Stimulated activated CD4-positive, alpha-beta T cell treated with anti-CD3 and anti-CD28 coated beads, Interleukin-15, amount 100 ng/mL, for 1 hour (primary cell): Measurements from ENCODE around the gene SNX9.
"Not testable (repeated sequence)": the region's sequence is repeated elsewhere in the genome, so short reads cannot be mapped to it uniquely, and the experiment has no call there.

Experiments
- DNase-seq, 2 donors: peaks; one replicate each; pipeline ENCODE4 v3.0.0-alpha.2; 2020; ENCODE audit warnings: low read depth in 1 of 2, low spot score in 1 of 2

Gene SNX9

DNA sequence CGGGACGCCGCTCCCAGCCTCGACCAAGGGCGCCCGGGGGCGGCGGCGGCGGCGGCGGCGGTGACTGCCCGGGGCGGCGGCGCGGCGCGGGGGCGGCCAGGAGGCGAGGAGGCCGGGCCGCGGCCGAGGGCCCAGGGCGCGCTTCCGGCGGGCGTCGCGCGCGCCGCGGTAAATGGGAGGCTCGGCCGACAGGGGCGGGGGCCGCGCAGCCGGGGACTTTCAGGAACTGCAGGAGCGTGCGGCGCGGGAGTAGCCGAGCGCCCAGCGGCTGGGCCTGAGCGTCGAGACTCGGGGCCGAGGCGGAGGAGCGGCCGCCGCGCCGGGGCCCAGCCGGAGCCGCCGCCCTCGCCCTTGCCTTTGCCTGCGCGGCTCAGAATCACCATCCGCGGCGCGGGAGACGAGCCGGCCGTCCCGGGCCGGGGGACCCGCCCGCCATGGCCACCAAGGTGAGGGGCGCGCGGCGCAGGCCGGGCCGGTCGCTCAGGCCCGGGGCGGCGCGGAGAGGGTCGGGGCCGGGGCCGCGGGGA, at the start of gene SNX9:
TSS of gene SNX9 (plus strand) at position 246 of the 527 bp plus-strand sequence. CDS start at position 435, 189 bp downstream.
- peak; percentile 40 to 59 for DNase-seq

DNA sequence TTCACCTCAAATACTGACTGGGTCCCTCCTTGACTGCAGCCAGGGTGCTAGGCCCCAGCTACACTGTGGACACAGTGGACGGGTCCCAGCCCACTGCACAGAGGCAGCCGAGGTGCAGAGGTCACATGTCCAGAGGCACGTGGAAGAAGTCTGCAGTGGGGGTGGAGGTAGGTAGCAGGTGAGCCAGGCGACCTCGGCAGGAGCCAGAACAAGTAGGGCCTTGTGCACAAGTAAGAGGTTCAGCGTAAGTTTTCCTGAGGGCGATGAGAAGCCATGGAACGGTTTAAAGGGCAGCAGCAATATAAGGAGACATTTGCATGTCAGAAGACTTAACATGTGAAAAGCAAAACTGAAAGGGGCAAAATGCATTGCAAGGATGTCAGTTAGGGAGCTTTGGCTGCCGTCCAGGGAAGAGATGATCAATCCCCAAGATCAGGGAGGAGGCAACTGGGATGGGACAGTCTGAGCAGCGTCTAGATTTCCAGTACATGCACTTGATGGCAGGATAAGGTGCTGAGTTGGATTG, 49.7 kb upstream of the SNX9 start:
- DNase-seq, result no peak

DNA sequence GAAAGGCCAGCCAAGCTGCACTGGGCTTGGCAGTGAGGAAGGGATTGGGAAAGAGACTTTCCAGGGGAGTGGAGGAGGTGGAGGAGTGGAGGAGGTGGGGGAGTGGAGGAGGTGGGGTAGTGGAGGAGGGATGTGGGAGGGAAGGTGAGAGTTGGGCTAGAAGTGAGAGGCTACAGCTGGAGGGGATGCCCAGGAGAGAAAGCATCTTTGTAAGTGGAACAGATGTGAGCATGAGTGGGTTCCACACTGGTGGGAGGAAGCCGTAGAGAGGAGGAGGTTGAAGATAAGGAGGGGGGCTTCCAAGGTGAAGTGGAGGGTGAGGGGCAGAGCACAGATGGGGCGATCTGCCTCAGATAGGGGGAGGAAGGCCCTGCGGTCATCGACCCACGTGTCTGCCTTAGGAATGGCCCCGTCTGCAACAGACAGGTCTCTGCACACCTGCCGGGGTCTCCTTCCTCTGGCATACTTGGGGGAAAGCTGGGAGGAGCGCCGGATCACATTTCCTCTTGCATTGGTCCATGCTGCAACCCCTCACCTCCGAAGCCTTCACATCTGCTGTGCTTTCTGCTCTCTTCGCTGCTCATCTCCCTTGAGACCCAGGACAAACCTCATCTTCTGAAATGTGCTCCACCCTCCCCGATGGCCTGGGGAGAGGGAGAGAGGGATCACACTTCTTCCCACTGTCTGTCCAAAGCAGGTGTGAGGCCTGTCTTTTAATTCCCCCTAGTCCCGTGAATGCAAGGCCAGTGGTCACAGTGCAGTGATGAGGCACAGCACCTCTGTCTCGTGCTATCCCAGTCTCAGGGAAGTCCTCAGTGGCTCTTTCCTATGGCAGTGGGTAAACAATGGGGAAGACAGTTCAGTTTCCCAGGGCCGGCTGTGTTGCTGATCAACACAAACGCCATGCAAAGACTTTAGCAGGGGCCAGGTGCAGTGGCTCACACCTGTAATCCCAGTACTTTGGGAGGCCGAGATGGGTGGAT, 48.6 kb upstream of the SNX9 start:
- no peak for DNase-seq

DNA sequence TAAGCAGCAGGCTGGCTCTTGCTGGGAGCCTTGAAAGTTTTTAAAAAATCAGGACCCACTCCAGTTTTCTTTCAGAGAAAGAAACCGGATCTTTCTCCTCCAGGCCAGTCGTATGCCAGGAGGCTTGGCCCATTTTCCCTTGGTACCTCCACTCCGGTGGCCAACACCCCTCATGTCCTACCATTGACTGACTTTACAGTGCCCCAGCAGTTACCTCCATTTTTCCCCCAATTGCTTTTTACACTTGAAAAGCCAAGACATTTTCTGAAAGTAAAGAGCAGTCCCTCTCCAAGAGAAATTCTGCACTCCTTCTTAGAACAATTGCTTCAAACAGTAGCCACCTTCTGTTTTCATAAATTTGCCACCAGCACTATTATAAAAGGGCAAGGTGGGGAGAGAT, 47.7 kb upstream of the SNX9 start:
- DNase-seq, result no peak

DNA sequence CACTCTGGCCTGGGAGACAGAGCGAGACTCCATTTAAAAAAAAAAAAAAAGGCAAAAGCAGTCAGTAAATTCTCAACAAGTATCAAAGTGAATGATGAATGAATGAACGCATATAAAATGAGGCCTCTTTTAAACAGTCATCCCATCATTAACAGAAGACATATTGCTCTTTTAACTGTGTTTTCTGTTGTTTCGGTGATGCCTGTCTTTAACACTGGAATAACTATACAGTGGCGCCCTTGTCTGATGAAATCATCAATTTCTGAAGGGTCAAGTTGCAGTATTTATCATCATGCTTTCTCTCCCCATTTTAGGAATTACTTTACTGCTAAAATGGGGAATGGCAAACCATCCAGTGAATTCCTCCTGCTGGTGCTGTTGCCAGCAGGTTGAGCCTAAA, 45.7 kb upstream of the SNX9 start:
- DNase-seq, result no peak

DNA sequence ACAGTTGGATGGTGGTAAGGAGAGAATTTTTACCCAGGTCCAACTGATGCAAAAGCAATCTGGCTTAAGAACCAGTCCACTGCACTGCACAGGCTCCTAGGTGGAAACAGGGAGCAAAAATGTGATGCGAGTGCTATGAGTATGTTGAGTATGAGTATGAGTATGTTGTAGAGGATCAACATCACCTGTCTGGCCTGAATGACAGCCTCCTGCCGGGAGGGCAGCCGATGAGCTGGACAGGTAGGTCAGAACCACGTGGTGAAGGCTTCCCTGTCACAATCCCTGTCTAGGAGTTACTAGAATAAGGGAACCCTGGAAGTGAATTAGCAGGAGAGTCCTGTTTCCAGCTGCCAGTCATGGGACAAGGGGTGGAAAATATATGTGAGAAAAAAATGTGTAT, 44.3 kb upstream of the SNX9 start:
- DNase-seq, result no peak

DNA sequence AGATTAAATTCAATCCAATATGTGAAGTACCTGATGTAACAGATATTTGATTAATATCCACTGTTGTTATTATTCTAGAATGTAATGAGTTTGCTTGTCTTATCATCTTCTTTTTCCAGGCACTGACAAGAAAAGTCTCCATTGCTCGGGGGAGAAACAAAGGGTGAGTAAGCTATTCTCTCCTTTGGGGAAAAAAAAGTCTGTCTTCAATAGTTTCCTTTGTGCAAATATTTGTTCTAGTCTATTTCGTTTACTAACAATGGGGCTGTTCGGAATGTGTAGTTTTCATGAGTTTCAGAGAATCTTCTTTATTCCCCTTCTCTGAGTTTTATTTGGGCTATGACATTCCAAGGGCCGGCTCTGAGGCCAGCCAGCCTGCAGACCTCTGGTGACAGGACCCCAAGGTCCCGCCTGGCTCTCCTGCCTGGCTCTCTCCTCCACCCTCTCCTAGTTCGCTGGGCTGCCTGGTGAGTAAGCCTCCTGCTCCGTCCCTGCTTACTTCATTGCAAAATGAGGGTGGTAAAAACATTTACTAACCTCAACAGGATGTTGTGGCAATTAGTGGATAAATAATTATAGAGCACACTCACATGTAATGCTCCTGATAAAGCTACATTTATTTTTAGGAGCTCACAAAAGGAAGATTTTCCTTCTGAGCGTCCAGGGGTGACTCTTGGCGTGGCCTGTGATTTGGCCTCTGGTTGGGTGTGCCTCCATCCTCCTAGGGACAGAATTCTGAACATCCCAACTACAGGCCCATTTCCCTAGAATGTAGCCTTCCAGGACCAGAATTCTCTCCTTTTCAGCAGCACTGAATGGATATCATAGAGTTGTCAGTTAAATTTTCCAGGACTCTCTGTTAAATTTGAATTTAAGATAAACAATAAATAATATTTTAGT, 43.1 kb upstream of the SNX9 start:
- no peak for DNase-seq

DNA sequence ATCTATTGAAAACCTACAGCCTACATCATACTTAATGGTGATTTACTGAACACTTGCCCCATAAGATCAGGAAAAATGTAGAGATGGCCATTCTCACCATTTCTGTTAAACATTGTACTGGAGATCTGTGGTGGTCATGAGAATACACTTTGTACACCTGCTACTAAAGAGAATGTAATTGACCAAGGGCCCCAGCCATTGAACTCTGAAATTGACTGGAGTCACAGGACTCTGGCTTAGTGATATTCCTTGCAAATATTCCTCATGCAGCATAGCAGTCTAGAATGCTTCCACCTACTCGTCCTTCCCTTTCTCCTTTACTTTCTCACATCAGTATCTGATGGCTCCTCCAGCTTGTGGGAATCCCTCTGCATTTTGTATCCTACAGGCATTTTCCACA, 37.4 kb upstream of the SNX9 start:
- no peak for DNase-seq

DNA sequence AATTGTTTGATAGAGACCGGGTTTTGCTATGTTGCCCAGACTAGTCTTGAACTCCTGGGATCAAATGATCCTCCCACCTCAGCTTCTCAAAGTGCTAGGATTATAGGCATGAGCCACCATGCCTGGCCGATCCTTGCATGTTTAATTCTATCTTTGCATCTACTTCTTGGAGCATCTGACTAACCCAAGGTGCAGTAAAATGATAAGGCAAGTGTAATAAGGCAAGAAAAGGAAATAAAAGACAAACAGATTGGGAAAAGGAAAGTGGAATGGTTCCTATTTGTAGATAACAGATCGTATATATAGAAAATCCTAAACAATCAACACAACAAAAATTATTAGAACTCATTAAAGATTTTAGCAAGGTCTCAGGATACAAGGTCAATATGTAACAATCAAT, 36.8 kb upstream of the SNX9 start:
- DNase-seq, result no peak

DNA sequence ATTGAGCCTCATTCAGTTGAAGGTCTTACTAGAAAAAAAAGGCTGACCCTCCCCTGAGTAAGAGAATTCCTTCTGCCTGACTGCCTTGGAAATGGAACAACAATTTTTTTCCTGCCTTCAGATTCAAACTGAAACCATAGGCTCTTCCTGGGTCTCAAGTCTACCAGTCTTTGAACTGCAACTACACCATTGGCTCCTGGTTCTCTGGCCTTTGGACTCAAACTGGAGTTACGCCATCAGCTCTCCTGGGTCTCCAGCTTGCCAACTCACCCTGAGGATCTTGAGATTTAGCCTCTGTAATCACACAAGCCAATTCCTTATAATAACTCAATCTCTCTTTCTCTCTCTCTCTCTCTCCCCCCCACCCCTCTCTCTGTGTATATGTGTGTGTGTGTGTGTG, 36.0 kb upstream of the SNX9 start:
- no peak for DNase-seq

DNA sequence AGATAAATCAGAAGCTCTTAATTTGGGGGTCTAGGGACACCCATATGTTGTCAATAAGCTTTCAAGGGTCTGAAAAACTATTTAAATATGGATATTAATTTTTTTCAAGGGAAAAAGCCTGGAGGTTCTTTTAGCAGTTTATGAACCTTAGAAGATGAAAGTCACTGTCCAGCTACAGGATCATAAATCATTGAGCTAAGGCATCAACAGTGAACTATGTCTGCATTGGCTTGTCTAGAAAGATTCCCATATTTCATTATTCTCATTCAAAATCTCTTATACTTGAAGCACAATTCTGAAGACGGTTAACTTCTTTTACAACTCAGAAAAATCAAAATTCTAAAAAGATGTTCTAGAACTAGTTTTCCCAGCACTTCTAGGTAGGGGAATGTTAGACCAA, 34.9 kb upstream of the SNX9 start:
- no peak for DNase-seq

DNA sequence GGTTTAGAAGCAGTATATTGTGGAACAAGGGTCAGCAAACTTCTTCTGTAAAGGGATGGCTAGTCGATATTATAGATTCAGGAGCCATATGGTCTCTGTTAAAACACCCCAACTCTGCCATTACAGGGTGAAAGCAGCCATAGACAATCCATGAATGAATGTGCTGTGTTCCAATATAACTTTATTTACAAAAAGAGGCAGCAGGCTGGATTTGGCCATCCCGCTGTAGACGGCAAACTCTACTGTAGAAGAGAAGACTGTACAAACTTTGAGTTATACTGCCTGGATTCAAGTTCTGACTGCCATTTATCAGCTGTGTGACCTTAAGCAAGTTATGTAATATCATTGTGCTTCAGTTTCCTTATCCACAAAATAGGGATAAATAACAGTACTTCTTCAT, 33.7 kb upstream of the SNX9 start:
- no peak for DNase-seq

DNA sequence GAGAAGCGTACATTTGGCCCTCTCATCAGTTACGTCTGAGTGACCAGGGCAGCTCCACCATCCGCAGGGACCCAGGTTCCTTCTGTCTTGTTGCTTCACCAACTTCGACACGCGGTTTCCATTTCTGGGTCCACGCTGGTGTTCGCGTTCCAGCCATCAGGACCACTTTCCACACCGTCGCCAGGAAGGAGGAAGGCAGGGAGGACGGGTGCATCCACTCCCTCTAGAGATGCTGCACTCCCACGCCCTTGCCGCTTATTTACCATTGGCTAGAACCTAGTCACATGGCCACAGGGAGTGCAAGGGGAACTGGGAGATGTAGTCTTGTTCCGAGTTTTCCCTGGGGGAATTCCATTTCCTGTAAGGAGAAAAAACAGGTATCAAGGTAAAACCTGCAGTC, 33.2 kb upstream of the SNX9 start:
- no peak for DNase-seq

DNA sequence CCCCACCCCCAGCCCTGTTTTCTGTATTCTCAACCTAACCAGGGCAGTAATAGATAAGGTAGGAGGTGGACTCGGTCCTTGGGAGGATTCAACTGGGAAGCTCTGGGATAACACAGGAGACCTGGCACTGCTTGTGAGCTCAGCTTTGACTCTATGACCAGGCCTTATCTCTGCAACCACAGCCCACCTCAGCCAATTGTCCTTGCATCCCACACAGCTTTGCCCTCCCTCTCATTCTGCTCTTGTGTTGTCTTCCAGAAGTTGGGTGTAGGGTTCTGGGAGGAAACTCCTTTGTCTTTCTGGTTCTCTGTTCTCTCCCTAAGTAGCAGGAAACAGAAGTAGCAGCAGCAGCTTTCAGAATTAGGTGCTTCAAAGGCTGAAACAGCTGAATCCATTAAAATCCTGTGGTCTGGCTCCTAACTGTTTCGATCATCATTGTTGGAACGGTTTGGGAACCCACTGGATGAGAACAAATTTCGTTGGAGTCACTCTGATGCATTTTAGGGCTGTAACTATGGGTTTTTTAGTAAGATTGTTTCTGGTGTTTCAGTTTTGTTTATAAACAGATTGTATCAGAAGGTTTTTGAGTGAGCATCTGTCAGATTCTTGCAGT, 32.4 kb upstream of the SNX9 start:
- DNase-seq, result no peak

DNA sequence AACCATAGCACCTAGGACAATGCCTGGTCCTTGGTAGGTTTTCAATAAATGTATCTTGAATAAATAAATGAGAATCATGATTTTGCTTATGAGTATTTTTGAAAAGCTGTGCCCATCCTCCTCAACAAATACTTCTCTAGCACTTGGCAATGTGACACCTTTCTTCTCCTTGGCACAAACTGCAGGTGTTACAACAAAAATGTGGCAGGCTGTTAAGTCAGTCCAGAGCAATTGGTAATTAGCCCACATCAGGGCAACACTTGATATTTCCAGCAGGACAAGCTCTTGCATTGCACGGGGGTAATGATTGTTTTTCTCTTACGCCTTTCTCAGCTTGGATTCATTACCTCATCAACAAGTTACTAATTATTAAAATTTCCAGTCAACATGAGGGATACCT, 31.6 kb upstream of the SNX9 start:
- DNase-seq, result no peak

DNA sequence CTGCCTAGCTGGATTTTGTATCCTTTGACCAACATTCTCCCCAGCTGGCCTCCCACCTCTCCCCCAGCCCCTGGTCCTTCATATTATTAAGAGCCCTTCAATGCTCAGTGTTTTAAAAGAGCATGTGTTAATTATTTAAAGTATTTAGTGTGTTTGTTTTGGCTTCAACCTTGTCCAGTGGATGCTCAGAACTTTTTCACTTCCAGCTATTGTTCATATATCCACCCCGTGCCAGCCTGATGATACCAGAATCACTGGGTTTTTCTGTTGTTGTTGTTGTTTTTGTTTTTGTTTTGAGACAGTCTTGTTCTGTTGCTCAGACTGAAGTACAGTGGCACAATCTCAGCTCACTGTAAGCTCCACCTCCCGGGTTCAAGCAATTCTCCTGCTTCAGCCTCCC, 30.4 kb upstream of the SNX9 start:
- no peak for DNase-seq

DNA sequence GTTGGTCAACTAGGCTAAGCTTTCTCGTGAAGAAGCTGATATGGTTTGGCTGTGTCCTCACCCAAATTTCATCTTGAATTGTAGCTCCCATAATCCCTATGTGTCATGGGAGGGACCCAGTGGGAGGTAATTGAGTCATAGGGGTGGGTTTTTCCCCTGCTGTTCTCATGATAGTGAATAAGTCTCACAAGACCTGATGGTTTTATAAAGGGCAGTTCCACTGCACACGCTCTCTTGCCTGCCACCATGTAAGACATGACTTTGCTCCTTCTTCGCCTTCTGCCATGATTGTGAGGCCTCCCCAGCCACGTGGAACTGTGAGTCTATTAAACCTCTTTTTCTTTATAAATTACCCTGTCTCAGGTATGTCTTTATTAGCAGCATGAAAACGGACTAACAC, 29.0 kb upstream of the SNX9 start:
- not testable (repeated sequence) for DNase-seq

DNA sequence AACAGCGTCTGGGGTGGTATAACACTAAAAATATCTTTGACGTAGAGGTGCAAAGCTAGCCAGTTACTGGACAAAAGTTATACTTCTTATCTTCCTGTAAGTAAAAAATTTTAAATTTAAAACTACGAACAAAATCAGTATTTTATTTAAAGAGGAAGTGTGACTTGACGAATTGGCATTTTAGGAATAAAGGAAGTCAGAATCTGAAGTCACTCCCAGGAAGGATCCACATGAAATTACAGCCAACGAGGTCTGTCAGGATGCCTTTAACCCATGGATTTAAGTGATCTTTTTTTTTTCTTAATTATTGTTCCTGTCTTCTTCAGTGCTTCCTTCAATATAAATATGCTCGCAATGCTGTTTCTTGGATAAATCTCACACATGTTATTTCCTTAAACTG, 27.2 kb upstream of the SNX9 start:
- DNase-seq, result no peak

DNA sequence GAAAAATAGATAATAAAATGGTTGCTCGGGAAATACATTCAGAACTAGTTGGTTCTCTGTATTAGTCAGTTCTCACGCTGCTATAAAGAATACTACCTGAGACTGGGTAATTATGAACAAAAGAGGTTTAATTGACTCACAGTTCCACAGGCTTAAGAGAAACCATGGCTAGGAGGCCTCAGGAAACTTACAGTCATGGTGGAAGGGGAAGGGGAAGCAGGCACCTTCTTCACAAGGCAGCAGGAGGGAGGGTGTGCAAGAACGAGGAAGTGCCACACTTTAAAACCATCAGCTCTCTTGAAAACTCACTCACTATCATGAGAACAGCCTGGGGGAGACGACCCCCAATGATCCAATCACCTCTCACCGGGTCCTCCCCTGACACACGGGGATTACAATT, 24.2 kb upstream of the SNX9 start:
- no peak for DNase-seq

DNA sequence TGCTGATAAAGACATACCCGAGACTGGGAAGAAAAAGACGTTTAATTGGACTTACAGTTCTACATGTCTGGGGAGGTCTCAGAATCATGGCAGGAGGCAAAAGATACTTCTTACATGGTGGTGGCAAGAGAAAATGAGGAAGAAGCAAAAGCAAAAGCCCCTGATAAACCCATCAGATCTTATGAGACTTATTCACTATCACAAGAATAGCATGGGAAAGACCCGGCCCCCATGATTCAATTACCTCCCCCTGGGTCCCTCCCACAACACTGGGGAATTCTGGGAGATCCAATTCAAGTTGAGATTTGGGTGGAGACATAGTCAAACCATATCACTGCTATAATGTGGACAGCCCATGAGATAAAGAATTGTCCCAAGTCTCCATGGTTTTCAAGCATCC, 23.5 kb upstream of the SNX9 start:
- not testable (repeated sequence) for DNase-seq
